ENCODE measurements around the gene R3HCC1L. TPM values are rescaled to one million over a fixed set of nuclear protein-coding genes. Genes with fewer than 3 reads are reported as not detected.

Gene R3HCC1L
- 4.8 TPM for total RNA-seq

- DNase-seq (ENCODE audit: low spot score) (peak; percentile 93), ATAC-seq (peak; percentile 98)
Observed at GRCh38 chr10:98134431-98135221, at the start of gene R3HCC1L. R3HCC1L (plus strand) TSS chr10:98134657; CDS start chr10:98208115, 73,458 bp downstream.

GRCh38 chr10:98085238-98085637 lies 49.2 kb upstream of the R3HCC1L start:
- DNase-seq (ENCODE audit: low spot score) (no peak), ATAC-seq (no peak)

DNA sequence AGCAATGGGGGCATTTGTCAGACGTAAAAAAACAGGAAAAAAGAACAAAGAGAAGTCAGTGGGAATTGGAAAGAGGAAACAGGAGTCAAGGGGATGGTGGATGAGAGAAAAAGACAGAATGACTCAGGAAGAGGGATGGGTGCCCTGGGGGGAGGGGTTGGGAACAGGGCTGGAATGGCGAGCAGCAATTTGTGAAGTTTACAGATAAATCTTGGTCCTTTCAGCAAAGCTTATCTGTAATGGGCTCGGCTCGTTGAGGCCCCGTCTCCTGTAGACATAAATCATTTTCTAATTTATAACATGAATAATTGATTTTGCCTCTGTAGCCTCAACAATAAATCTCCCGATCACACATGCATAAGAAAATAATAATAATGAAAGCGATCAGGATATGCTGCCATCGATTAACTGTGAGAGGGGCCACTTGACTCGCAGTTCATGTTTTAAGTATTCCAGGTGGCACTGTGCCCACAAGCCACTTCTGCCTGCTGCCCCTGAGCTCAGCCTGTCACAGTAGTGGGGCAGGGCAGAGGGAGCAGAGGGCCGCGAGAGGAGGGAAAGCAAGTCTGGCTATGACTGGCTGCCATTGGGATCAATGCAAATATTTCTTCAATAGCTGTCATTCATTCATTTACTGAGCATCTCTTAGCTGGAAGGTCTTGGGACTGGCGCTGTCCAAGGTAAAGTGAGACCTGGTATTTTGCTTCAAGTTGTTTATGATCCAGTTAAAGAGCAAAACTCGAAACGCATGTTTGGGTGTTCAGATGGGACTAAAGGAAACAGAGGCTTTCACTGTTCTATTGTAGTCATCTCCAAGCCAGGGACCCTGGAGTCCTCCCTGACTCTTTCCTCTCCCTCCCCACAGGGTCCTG lies 47.4 kb upstream of the R3HCC1L start:
- ATAC-seq, result no peak
- DNase-seq (ENCODE audit: low spot score), result no peak

DNA sequence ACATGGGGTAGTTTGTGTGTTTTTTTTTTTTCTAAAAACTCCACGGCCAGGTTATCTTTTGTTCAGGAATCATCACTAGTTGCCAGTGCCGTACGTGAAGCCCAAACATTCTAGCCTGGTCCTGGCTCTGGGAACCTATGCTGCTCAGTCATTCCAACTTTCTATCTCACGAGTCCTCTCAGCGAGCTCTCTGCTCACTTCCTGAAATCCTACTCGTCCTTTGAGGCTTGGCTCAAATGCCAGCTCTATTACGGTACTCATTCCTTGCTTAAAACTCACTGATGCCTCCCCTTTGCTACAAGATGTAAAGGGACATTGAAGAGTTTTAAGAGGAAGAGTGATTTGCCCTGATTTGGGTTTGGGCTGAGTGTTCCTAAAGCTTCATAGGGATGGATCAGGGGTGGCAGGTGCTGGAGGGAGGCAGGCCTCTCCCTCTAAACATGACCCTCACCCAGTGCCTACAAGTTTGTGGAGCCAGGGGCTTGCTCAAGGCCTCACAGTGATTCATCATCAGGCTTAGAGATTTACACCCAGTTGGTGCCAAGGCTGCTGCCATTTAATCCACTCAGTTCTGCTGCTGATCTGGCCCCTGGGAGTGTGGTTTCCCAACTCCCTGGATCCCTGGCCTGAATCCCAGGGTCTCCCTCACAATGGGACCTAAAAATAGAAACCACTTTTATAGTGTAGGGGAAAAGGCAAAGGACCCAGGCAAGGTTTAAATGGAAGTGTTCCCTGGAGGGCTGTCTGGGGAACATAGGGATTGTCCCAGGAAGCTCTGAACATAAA lies 46.1 kb upstream of the R3HCC1L start:
- DNase-seq (ENCODE audit: low spot score), result no peak
- no peak for ATAC-seq

DNA sequence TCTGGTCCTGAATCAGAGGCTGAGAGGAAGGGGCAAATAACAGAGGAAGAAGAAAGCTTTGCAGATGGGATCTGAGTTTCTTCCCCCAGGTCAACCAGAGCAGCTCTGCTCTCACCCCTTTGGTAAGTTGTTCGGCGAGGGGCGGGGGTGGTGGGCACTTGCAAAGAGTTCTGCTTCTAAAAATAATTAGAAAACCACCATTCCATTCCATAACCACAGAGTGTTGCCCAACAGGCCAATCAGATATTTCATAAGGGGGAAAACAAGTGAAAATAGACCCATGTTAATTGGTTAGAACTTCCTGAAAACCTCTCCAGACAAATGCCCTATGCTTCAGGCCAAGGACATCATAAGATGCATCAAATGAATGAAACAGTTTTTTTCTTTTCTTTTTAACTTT lies 43.6 kb upstream of the R3HCC1L start:
- DNase-seq (ENCODE audit: low spot score), result no peak
- ATAC-seq, result no peak

- DNase-seq (ENCODE audit: low spot score), result no peak
- no peak for ATAC-seq
Observed at GRCh38 chr10:98096316-98096715, 38.1 kb upstream of the R3HCC1L start.

DNA sequence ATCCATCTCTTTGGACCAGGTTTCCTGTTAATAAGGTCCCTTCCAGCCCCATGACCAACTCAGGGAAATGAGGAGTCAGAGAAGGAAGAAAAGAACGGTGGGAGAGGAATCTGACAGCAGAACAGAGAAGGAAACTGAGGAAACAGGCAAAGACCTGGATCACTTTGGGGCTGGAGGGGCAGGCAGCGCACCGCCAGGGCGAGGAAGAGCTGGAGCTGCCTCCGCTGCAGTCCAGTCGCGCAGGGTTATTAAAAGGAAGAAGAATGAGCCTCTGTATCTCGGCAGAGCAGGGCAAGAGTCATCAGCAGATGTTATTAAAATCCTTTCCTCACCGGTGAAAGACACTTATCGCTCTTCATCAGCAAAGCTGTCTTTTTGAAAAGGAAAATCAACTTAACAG lies 37.7 kb upstream of the R3HCC1L start:
- no peak for DNase-seq (ENCODE audit: low spot score)
- no peak for ATAC-seq

- DNase-seq (ENCODE audit: low spot score), result no peak
- no peak for ATAC-seq
Observed at GRCh38 chr10:98097175-98097574, 37.3 kb upstream of the R3HCC1L start.

DNA sequence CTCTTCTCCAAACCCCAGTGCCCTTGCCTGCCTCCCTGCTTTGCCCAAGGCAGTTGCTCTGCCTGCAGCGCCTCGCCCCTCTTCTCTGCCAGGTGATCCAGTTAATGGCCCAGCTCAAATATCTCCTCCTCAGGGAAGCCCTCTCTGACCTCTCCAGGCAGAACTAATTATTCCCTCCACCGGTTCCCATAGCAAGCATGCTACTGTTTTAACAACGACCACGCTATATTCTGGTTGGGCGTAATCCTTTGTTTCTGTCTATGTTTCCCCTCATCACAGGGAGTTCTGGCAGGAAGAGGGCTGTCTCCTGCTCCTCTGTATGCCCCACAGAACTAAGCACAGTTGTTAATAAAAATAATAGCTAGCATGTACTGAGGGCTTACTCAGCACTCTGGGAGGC lies 36.8 kb upstream of the R3HCC1L start:
- DNase-seq (ENCODE audit: low spot score) (no peak), ATAC-seq (no peak)

GRCh38 chr10:98098247-98098646 lies 36.2 kb upstream of the R3HCC1L start:
- DNase-seq (ENCODE audit: low spot score) (no peak), ATAC-seq (no peak)

GRCh38 chr10:98100476-98100875 lies 34.0 kb upstream of the R3HCC1L start:
- DNase-seq (ENCODE audit: low spot score) (no peak), ATAC-seq (no peak)

GRCh38 chr10:98101366-98101765 lies 33.1 kb upstream of the R3HCC1L start:
- ATAC-seq, result no peak
- DNase-seq (ENCODE audit: low spot score), result no peak

DNA sequence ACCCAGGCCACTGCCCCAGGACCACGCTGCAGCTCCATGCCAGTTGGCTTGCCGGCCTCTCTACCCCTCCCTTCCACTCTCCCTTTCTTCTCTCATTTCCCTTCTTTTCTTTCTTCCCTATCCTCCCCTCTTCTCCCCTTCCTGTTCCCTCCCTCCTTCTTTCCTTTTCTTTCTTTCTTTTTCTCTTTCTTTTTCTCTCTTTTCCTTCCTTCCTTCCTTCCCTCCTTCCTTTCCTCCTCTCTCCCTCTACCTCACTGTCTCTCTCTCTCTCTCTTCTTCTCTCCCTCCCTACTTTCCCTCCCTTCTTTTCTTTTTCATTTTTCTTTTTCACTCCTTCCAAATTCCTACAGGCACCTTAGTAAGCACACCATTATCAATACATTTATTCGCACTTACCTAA lies 30.3 kb upstream of the R3HCC1L start:
- ATAC-seq (no peak), DNase-seq (ENCODE audit: low spot score) (no peak)

DNA sequence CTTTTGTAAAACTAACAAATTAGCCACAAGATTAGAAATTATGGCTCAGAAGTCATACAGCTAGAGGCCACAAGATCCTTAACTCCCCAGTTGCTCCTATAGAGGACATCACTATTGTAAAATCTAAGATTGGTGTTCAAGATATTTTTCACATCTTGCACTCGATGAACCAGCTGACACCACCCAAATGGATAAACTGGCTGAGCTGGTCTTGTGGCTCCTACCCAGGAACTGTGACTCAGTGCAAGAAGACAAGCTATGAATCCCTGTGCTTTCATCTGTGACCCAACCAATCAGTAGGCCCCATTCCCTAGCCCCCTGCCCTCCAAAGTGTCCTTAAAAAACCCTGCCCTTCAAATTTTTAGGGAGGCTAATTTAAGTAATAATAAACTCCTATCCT lies 27.9 kb upstream of the R3HCC1L start:
- ATAC-seq (no peak), DNase-seq (ENCODE audit: low spot score) (no peak)

GRCh38 chr10:98107644-98108430 lies 26.6 kb upstream of the R3HCC1L start:
- ATAC-seq, result no peak
- DNase-seq (ENCODE audit: low spot score), result no peak

DNA sequence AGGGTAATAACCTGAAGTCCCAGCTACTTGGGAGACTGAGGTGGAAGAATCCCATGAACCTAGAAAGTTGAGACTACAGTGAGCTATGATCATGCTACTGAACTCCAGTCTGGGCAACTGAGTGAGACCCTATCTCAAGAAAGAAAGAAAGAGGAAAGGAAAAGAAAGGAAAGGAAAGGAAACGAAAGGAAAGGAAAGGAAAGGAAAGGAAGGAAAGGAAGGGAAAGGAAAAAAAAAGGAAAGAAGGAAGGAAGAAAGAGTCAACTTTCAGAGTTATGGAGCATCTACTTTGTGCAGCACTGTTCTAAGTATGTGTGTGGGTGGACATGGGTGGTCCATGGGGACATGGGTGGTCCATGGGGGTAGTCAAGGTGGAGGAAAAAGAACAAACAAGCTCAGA lies 24.1 kb upstream of the R3HCC1L start:
- ATAC-seq (no peak), DNase-seq (ENCODE audit: low spot score) (no peak)

- DNase-seq (ENCODE audit: low spot score) (no peak), ATAC-seq (no peak)
Observed at GRCh38 chr10:98115031-98115787, 19.2 kb upstream of the R3HCC1L start.

- ATAC-seq, result no peak
- no peak for DNase-seq (ENCODE audit: low spot score)
Observed at GRCh38 chr10:98119891-98120290, 14.6 kb upstream of the R3HCC1L start.

DNA sequence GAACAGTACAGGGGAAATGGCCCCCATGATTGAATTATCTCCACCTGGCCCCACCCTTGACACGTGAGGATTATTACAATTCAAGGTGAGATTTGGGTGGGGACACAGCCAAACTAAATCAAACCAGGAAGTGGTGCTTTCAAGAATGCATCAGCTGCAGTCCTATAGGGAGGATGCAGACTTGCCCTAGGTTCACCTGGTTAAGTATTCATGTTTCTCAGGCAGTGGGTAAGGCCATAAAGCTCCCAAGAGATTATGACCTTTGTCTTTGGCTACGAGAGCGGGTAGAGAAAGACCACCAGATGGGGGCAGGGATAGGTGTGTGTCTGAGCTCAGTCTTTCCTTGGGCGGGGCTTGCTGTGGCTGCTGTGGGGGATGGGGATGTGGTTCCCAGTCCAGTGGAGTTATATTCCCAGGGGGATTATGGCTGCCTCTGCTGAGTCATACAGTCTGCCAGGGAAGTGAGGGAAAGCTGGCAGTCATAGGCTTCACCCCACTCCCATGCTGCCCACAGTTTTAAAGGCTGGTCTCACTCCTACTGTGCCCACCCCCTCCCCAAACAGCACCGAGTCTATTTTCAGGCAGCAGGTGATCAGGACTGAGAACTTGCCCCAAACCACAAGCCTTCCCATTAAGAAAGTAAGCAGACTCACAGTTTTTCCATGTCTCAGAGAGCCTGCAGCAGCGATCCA lies 8.4 kb upstream of the R3HCC1L start:
- DNase-seq (ENCODE audit: low spot score), result no peak
- no peak for ATAC-seq

All from left lobe of liver (tissue), 2 donors.